Naive thymus-derived CD4-positive, alpha-beta T cell (primary cell): Measurements from ENCODE around the gene KDM4B. TPM values are rescaled to one million over a fixed set of nuclear protein-coding genes. Genes with fewer than 3 reads are reported as not detected.
A peak's percentile ranks its signal among the peaks of the same experiment; 100 is the strongest.

Experiments used
- ATAC-seq: fragments of 150-1000 bp; cut with Tn5 transposase; 2 replicates; pipeline ENCODE4 v1.10.0; 2021; ENCODE audit warnings: mild to moderate bottlenecking, moderate library complexity
- CTCF ChIA-PET: fragments of 350-600 bp; sonication (Branson Sonifier 250); formaldehyde crosslinking; loops from one replicate; lab custom pipeline; 2021; ENCODE audit warnings: antibody characterized with exemption; lab: Charles Lee
- POLR2A ChIA-PET: fragments of 350-600 bp; sonication (Branson Sonifier 250); formaldehyde crosslinking; loops from one replicate; lab custom pipeline; 2021; ENCODE audit warnings: antibody characterized with exemption, inconsistent platforms; lab: Charles Lee
- DNase-seq, 9 donors: peaks; one replicate each; pipeline versions ENCODE4 v3.0.0 to v3.0.0-alpha.2; 2020 to 2022; ENCODE audit warnings: mixed read lengths in 1 of 9
- H3K27ac ChIP-seq: one replicate; pipeline ENCODE4 v1.7.0; 2013; ENCODE audit warnings: mild to moderate bottlenecking, low read depth, low read length, moderate library complexity
- H3K27me3 ChIP-seq, 2 donors: one replicate each; pipeline ENCODE4 v1.7.0; 2013; ENCODE audit warnings: low read length in 2 of 2, mild to moderate bottlenecking in 2 of 2, moderate library complexity in 2 of 2; ENCODE audit not compliant: control insufficient read depth in 2 of 2, insufficient read depth in 2 of 2
- H3K36me3 ChIP-seq, 3 experiments: 1 replicate in 2 of 3; 2 replicates in 1 of 3; pipeline ENCODE4 v1.7.0; 2013; ENCODE audit warnings: low read length in 3 of 3, mild to moderate bottlenecking in 3 of 3, moderate library complexity in 1 of 3; ENCODE audit not compliant: insufficient read depth in 3 of 3, control insufficient read depth in 2 of 3
- H3K4me1 ChIP-seq, 2 donors: one replicate each; pipeline ENCODE4 v1.7.0; 2013; ENCODE audit warnings: low read length in 2 of 2, mild to moderate bottlenecking in 2 of 2, moderate library complexity in 1 of 2; ENCODE audit not compliant: control insufficient read depth in 2 of 2, insufficient read depth in 2 of 2
- H3K4me3 ChIP-seq: 2 replicates; pipeline ENCODE4 v1.7.0; 2013; ENCODE audit warnings: mild to moderate bottlenecking, low read length
- H3K9me3 ChIP-seq, 3 experiments: 1 replicate in 2 of 3; 2 replicates in 1 of 3; pipeline ENCODE4 v1.7.0; 2013; ENCODE audit warnings: low read length in 3 of 3; ENCODE audit not compliant: control insufficient read depth in 2 of 3
- H3K27ac Mint-ChIP-seq, 9 donors: one replicate each; pipeline ENCODE4 v1.8.0; 2020 to 2022; ENCODE audit warnings: mixed read lengths in 9 of 9, mild to moderate bottlenecking in 8 of 9, moderate library complexity in 5 of 9, inconsistent platforms in 2 of 9
- H3K27me3 Mint-ChIP-seq, 5 donors: one replicate each; pipeline ENCODE4 v1.8.0; 2021 to 2022; ENCODE audit warnings: mixed read lengths in 5 of 5, mild to moderate bottlenecking in 1 of 5
- H3K36me3 Mint-ChIP-seq, 5 donors: one replicate each; pipeline ENCODE4 v1.8.0; 2020 to 2022; ENCODE audit warnings: mixed read lengths in 5 of 5, mild to moderate bottlenecking in 3 of 5, inconsistent platforms in 1 of 5
- H3K4me1 Mint-ChIP-seq, 7 donors: one replicate each; pipeline ENCODE4 v1.8.0; 2020 to 2022; ENCODE audit warnings: mixed read lengths in 7 of 7, mild to moderate bottlenecking in 3 of 7, inconsistent platforms in 1 of 7
- H3K4me3 Mint-ChIP-seq, 10 donors: one replicate each; pipeline ENCODE4 v1.8.0; 2020 to 2022; ENCODE audit warnings: mild to moderate bottlenecking in 10 of 10, mixed read lengths in 10 of 10, moderate library complexity in 6 of 10, inconsistent platforms in 2 of 10
- H3K9me3 Mint-ChIP-seq, 11 donors: one replicate each; pipeline ENCODE4 v1.8.0; 2020 to 2022; ENCODE audit warnings: mixed read lengths in 11 of 11, mild to moderate bottlenecking in 4 of 11, inconsistent platforms in 1 of 11, moderate library complexity in 1 of 11
- intact Hi-C, 2 donors: fragments of 100-400 bp; cut with micrococcal nuclease; formaldehyde crosslinking; loops; one replicate each; pipeline ENCODE4 v1.15.1; 2023
- polyA plus RNA-seq, 2 donors: library from polyadenylated mRNA; unstranded; fragments of 300-500 nt; fragmentation: Illumina TruSeq; gene quantifications; one replicate each; pipeline ENCODE4 v1.2.3, GENCODE V29; 2021
- total RNA-seq, 6 experiments: library from RNA in 5 of 6; stranded (reverse) in 5 of 6; gene quantifications; 1 replicate in 5 of 6; 2 replicates in 1 of 6; pipeline ENCODE4 v1.2.3 and lab custom pipeline; 2021 to 2026

Gene KDM4B
- total and polyA plus RNA-seq, 7 experiments from 2014 or later, result 8.1 to 78.0 (median 46.7) TPM

DNA sequence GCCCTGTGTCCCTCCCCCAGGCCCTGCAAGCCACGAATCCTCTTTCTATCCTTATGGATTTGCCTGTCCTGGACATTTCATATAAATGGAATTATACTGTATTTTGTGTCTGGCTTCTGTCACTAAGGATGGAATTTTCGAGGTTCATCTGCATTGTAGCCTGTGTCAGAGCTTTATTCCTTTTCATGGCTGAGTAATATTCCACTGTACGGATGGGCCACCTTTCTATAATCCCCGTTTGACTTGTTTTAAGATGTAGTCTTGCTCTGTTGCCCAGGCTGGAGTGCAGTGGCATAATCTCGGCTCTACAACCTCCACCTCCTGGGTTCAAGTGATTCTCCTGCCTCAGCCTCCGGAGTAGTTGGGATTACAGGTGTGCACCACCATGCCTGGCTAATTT, 3.9 kb upstream of the KDM4B start:
- ATAC-seq (no peak), DNase-seq (no peak)
- Mint-ChIP-seq H3K27me3 (no peaks in the 10 kb centered on the region), H3K27ac (no peak overlapping the region), H3K4me1 (peaks cover 7 to 15% (median 9%) of the 10 kb centered on the region in 7 donors), H3K36me3 (peaks cover 0 to 20% (median 0%) of the 10 kb centered on the region in 5 donors), H3K9me3 (peaks cover 0 to 2% (median 0%) of the 10 kb centered on the region in 11 donors), H3K4me3 (no peak overlapping the region)
- H3K27me3 ChIP-seq, result no peaks in the 10 kb centered on the region
- CTCF ChIA-PET, result no interaction called here
- POLR2A ChIA-PET, result interaction anchor here (0.8 kb wide), 1 partner anchor 36 kb away, joined by 3 read pairs; no protein-coding TSS in a partner anchor
- no peak overlapping the region for H3K4me3 ChIP-seq
- H3K9me3 ChIP-seq, result no peaks in the 10 kb centered on the region
- no peak overlapping the region for H3K27ac ChIP-seq
- H3K4me1 ChIP-seq, result peaks cover 12 to 13% of the 10 kb centered on the region in 2 donors
- intact Hi-C loops, result loop anchor here in 1 of 2 donors (5.0 to 10.0 kb wide), 3 partner anchors 720 to 1203 kb away; partner anchors contain the start of genes APBA3, HSD11B1L, MICOS13 and MRPL54
- no peaks in the 10 kb centered on the region for H3K36me3 ChIP-seq

GRCh38 chr19:4966591-4966990, 2.3 kb upstream of the KDM4B start:
- no peak for DNase-seq
- CTCF ChIA-PET, result no interaction called here
- Histone ChIP-seq H3K27me3 (no peaks in the 10 kb centered on the region), H3K36me3 (no peaks in the 10 kb centered on the region), H3K4me3 (no peak overlapping the region), H3K4me1 (peaks cover 26 to 28% of the 10 kb centered on the region in 2 donors), H3K27ac (no peak overlapping the region), H3K9me3 (no peaks in the 10 kb centered on the region)
- peak overlapping the region in 1 of 9 donors; percentile 29 for H3K27ac Mint-ChIP-seq
- intact Hi-C loops, result loop anchor here in 1 of 2 donors (5.0 to 10.0 kb wide), 3 partner anchors 718 to 1204 kb away; partner anchors contain the start of genes APBA3, HSD11B1L, MICOS13 and MRPL54
- peak overlapping the region in 1 of 10 donors; percentile 21 for H3K4me3 Mint-ChIP-seq
- POLR2A ChIA-PET, result no interaction called here
- H3K27me3 Mint-ChIP-seq, result no peaks in the 10 kb centered on the region
- H3K9me3 Mint-ChIP-seq, result peaks cover 0 to 2% (median 0%) of the 10 kb centered on the region in 11 donors
- peaks cover 0 to 22% (median 0%) of the 10 kb centered on the region in 5 donors for H3K36me3 Mint-ChIP-seq
- no peak for ATAC-seq
- peaks cover 20 to 30% (median 25%) of the 10 kb centered on the region in 7 donors for H3K4me1 Mint-ChIP-seq

- peak overlapping the region; percentile 58 for H3K27ac ChIP-seq
- intact Hi-C loops, result loop anchor here (1.0 to 10.0 kb wide), 15 partner anchors 52 to 1206 kb away; partner anchors contain the start of genes FEM1A (in 2 of the 2), PLIN3 (in 2 of the 2), APBA3 (in 1 of the 2) and HSD11B1L (in 1 of the 2)
- no peaks in the 10 kb centered on the region for H3K9me3 ChIP-seq
- no peaks in the 10 kb centered on the region for H3K27me3 Mint-ChIP-seq
- H3K4me3 Mint-ChIP-seq, result peak overlapping the region; percentile 79 to 96 (median 86)
- peak overlapping the region in 8 of 9 donors; percentile 81 to 96 (median 91) for H3K27ac Mint-ChIP-seq
- H3K4me3 ChIP-seq, result peak overlapping the region; percentile 69
- peaks cover 0 to 2% (median 0%) of the 10 kb centered on the region in 11 donors for H3K9me3 Mint-ChIP-seq
- CTCF ChIA-PET, result interaction anchor here (1.0 to 1.3 kb wide), 4 partner anchors 51 to 63 kb away, joined by 3 read pairs; no protein-coding TSS in a partner anchor
- peaks cover 0 to 22% (median 0%) of the 10 kb centered on the region in 5 donors for H3K36me3 Mint-ChIP-seq
- H3K4me1 Mint-ChIP-seq, result peaks cover 26 to 37% (median 30%) of the 10 kb centered on the region in 7 donors
- peaks cover 26 to 29% of the 10 kb centered on the region in 2 donors for H3K4me1 ChIP-seq
- DNase-seq (no peak), ATAC-seq (no peak)
- POLR2A ChIA-PET, result interaction anchor here (1.1 to 3.9 kb wide), 7 partner anchors 52 to 721 kb away, joined by 3 to 63 read pairs (median 7); partner anchors contain the start of genes FEM1A, PLIN3 and YJU2
- no peaks in the 10 kb centered on the region for H3K36me3 ChIP-seq
- no peaks in the 10 kb centered on the region for H3K27me3 ChIP-seq
Measured at GRCh38 chr19:4967738-4968461, 1.0 kb upstream of the KDM4B start.

DNA sequence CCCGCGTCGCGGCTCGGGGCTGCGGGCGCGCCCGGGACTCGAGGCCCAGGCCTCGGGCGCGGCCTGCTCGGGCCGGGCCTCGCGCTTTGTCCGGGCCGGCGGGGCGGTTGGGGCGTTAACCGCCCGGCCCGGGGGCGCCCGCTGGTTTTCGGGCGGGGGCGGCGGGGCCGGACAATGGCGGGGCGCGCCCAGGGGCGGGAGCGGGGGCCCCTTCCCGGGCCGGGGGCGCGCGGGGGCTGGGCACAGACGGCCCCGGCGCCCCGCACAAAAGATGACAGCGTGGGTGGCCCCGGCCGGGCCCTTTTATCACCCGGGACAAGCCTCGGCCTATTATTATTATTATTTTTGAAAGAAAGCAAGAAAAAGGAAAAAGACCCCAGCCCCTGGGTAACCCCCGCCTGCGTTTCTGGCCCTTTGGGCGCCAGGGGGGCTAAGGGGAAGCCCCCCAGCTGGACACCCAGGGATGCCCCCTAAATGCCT, 419 bp downstream of the KDM4B start:
- Mint-ChIP-seq H3K27ac (peak overlapping the region; percentile 70 to 94 (median 88)), H3K9me3 (peaks cover 0 to 2% (median 0%) of the 10 kb centered on the region in 11 donors), H3K36me3 (peaks cover 0 to 16% (median 0%) of the 10 kb centered on the region in 5 donors), H3K27me3 (no peaks in the 10 kb centered on the region), H3K4me3 (peak overlapping the region; percentile 87 to 97 (median 92)), H3K4me1 (peaks cover 26 to 40% (median 32%) of the 10 kb centered on the region in 7 donors)
- H3K36me3 ChIP-seq, result no peaks in the 10 kb centered on the region
- H3K4me1 ChIP-seq, result peaks cover 26 to 29% of the 10 kb centered on the region in 2 donors
- ChIA-PET POLR2A (interaction anchor here (0.5 to 3.9 kb wide), 10 partner anchors 21 to 1371 kb away, joined by 3 to 63 read pairs (median 6); partner anchors contain the start of genes FEM1A, PLIN3 and YJU2), CTCF (no interaction called here)
- DNase-seq (no peak), ATAC-seq (no peak)
- H3K9me3 ChIP-seq, result no peaks in the 10 kb centered on the region
- peak overlapping the region; percentile 67 for H3K27ac ChIP-seq
- no peaks in the 10 kb centered on the region for H3K27me3 ChIP-seq
- H3K4me3 ChIP-seq, result peak overlapping the region; percentile 64
- intact Hi-C loops, result loop anchor here (2.0 to 10.0 kb wide), 8 partner anchors 103 to 1207 kb away; partner anchors contain the start of genes APBA3 (in 1 of the 2), HSD11B1L (in 1 of the 2), MICOS13 (in 1 of the 2) and MRPL54 (in 1 of the 2)

GRCh38 chr19:4969772-4970531, 1.0 kb downstream of the KDM4B start:
- no peaks in the 10 kb centered on the region for H3K36me3 ChIP-seq
- H3K9me3 ChIP-seq, result no peaks in the 10 kb centered on the region
- no peak for ATAC-seq
- peaks cover 26 to 29% of the 10 kb centered on the region in 2 donors for H3K4me1 ChIP-seq
- ChIA-PET CTCF (interaction anchor here (0.8 to 1.7 kb wide), 2 partner anchors 58 to 102 kb away, joined by 5 to 6 read pairs; no protein-coding TSS in a partner anchor), POLR2A (interaction anchor here (0.8 to 3.9 kb wide), 3 partner anchors 54 to 245 kb away, joined by 4 to 63 read pairs (median 10); no protein-coding TSS in a partner anchor)
- peak overlapping the region; percentile 67 for H3K27ac ChIP-seq
- Mint-ChIP-seq H3K9me3 (peaks cover 0 to under 1% (median 0%) of the 10 kb centered on the region in 11 donors), H3K4me1 (peaks cover 26 to 45% (median 37%) of the 10 kb centered on the region in 7 donors), H3K27ac (peak overlapping the region; percentile 70 to 94 (median 88)), H3K27me3 (no peaks in the 10 kb centered on the region), H3K4me3 (peak overlapping the region; percentile 87 to 97 (median 92)), H3K36me3 (peaks cover 0 to 11% (median 2%) of the 10 kb centered on the region in 5 donors)
- intact Hi-C loops, result loop anchor here (2.0 to 10.0 kb wide), 9 partner anchors 61 to 1208 kb away; partner anchors contain the start of genes APBA3 (in 1 of the 2), HSD11B1L (in 1 of the 2), MICOS13 (in 1 of the 2) and MRPL54 (in 1 of the 2)
- H3K27me3 ChIP-seq, result no peaks in the 10 kb centered on the region
- peak in 6 of 9 donors; percentile 5 to 35 (median 22) for DNase-seq
- H3K4me3 ChIP-seq, result peak overlapping the region; percentile 64
